Chondrocyte (in vitro differentiated cells): Measurements from ENCODE around the gene SHKBP1. TPM values are rescaled to one million over a fixed set of nuclear protein-coding genes. Genes with fewer than 3 reads are reported as not detected.

ENCODE experiments used
- DNase-seq: peaks from one replicate; pipeline ENCODE4 v3.0.0; 2021; ENCODE audit warnings: mixed read lengths, low spot score
- H3K27ac Mint-ChIP-seq: one replicate; pipeline ENCODE4 v1.8.0; 2021; ENCODE audit warnings: mild to moderate bottlenecking, moderate library complexity, mixed read lengths; ENCODE audit not compliant: unreplicated experiment
- H3K27me3 Mint-ChIP-seq: 2 replicates; pipeline ENCODE4 v1.8.0; 2021; ENCODE audit warnings: low read depth, mixed read lengths
- H3K36me3 Mint-ChIP-seq: 2 replicates; pipeline ENCODE4 v1.8.0; 2021; ENCODE audit warnings: low read depth, mixed read lengths
- H3K4me1 Mint-ChIP-seq: 2 replicates; pipeline ENCODE4 v1.8.0; 2021; ENCODE audit warnings: low read depth, mild to moderate bottlenecking, mixed read lengths
- H3K4me3 Mint-ChIP-seq: one replicate; pipeline ENCODE4 v1.8.0; 2021; ENCODE audit warnings: mild to moderate bottlenecking, moderate library complexity, mixed read lengths; ENCODE audit not compliant: unreplicated experiment
- H3K9me3 Mint-ChIP-seq: 2 replicates; pipeline ENCODE4 v1.8.0; 2021; ENCODE audit warnings: low read depth, mixed read lengths
- total RNA-seq: library from RNA; stranded (reverse); gene quantifications from 3 replicates; pipeline ENCODE4 v1.2.1, GENCODE V29; 2021
- TF ChIP-seq, protein P1 (sequence below): fragments of 200-600 bp; sonication (generic); IDR thresholded peaks from 2 replicates; pipeline ENCODE4 v1.5.0; 2021; ENCODE audit warnings: antibody characterized with exemption, mild to moderate bottlenecking, moderate library complexity

The SHKBP1 gene
- total RNA-seq, 1 donor from 2014 or later = 46.8 TPM

DNA sequence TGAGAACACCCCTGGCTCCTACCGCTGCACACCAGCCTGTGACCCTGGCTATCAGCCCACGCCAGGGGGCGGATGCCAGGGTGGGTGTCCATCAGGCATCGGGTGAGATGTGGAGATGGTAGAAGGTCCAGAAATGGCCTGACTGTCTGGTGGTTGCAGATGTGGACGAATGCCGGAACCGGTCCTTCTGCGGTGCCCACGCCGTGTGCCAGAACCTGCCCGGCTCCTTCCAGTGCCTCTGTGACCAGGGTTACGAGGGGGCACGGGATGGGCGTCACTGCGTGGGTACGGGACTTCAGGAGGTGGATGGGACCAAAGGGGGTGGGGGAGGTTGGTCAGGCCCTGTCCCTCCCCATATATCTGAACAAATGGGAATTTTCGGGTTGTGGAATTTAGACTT, 40.3 kb downstream of the SHKBP1 start:
- H3K27ac Mint-ChIP-seq = no peak overlapping the region
- DNase-seq = no peak
- TF ChIP-seq, protein P1, sequence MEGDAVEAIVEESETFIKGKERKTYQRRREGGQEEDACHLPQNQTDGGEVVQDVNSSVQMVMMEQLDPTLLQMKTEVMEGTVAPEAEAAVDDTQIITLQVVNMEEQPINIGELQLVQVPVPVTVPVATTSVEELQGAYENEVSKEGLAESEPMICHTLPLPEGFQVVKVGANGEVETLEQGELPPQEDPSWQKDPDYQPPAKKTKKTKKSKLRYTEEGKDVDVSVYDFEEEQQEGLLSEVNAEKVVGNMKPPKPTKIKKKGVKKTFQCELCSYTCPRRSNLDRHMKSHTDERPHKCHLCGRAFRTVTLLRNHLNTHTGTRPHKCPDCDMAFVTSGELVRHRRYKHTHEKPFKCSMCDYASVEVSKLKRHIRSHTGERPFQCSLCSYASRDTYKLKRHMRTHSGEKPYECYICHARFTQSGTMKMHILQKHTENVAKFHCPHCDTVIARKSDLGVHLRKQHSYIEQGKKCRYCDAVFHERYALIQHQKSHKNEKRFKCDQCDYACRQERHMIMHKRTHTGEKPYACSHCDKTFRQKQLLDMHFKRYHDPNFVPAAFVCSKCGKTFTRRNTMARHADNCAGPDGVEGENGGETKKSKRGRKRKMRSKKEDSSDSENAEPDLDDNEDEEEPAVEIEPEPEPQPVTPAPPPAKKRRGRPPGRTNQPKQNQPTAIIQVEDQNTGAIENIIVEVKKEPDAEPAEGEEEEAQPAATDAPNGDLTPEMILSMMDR = no peak
- no peaks in the 10 kb centered on the region for H3K9me3 Mint-ChIP-seq
- H3K27me3 Mint-ChIP-seq = no peaks in the 10 kb centered on the region
- H3K4me3 Mint-ChIP-seq = no peak overlapping the region
- peaks cover 14% of the 10 kb centered on the region for H3K36me3 Mint-ChIP-seq
- H3K4me1 Mint-ChIP-seq = peaks cover 18% of the 10 kb centered on the region

DNA sequence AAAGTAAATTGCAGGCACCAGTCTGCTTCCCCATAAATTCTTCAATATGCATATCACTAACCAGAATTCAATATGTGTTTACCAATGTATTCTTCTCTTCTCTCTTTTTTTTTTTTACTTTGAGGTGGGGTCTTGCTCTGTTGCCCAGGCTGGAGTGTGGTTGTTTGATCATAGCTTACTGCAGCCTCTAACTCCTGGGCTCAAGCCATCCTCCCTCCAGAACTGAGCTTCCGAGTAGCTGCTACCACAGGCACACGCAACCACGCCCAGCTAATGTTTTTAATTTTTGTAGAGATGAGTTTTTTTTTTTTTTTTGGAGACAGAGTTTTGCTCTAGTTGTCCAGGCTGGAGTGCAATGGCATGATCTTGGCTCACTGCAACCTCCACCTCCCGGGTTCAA, 41.3 kb downstream of the SHKBP1 start:
- peaks cover 25% of the 10 kb centered on the region for H3K4me1 Mint-ChIP-seq
- TF ChIP-seq, protein P1 = no peak
- H3K27me3 Mint-ChIP-seq = no peaks in the 10 kb centered on the region
- H3K27ac Mint-ChIP-seq = no peak overlapping the region
- H3K4me3 Mint-ChIP-seq = no peak overlapping the region
- no peaks in the 10 kb centered on the region for H3K9me3 Mint-ChIP-seq
- peaks cover 18% of the 10 kb centered on the region for H3K36me3 Mint-ChIP-seq
- DNase-seq = no peak

DNA sequence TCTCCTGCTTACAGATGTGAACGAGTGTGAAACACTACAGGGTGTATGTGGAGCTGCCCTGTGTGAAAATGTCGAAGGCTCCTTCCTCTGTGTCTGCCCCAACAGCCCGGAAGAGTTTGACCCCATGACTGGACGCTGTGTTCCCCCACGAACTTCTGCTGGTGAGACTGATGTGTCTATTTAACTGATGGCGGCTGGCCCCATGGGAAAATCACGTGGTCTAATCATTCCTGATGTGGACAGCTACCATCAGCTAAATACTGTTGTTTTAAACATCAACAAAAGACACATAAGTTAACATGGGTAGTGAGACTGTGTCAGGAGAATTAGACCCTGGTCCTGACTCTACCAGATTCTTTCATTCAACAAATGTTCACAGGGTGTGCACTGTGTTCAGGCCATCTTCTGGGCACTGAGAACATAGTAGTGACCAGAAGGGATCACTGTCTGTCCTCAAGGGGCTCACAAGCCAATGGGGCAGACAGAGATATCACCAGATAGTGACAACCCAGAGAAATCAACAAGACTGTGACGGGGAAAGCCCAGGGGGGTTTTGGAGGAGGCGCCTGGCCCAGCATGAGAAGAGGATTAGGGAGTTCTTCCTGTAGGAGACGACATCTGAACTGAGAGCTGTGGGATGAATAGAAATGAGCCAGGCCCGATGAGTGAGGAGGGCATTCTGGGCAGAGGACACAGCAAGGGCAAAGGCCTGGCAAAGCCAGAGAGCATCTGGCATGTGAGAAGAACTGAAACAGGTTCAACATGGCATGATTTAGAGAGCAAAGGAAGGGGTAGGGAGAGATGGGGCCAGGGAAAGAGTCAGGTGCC, 42.9 kb downstream of the SHKBP1 start:
- no peaks in the 10 kb centered on the region for H3K9me3 Mint-ChIP-seq
- no peak for DNase-seq
- peaks cover 20% of the 10 kb centered on the region for H3K36me3 Mint-ChIP-seq
- H3K27me3 Mint-ChIP-seq = no peaks in the 10 kb centered on the region
- H3K4me3 Mint-ChIP-seq = no peak overlapping the region
- peaks cover 36% of the 10 kb centered on the region for H3K4me1 Mint-ChIP-seq
- H3K27ac Mint-ChIP-seq = no peak overlapping the region
- TF ChIP-seq, protein P1 = no peak

DNA sequence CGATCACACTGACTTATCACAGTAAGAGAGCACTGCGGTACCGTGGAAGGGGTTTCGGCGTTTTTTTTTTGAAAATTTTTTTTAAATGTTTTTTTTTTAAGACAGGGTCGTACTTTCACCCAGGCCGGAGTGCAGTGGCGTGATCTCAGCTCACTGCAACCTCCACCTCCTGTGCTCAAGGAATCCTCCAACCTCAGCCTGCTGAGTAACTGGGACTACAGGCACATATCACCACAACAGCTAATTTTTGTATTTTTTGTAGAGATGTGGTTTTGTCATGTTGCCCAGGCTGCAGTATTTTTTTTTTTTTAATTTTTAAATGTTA, 43.5 kb downstream of the SHKBP1 start:
- DNase-seq = no peak
- Mint-ChIP-seq H3K27me3 (no peaks in the 10 kb centered on the region), H3K4me3 (no peak overlapping the region), H3K36me3 (peaks cover 23% of the 10 kb centered on the region), H3K4me1 (peaks cover 35% of the 10 kb centered on the region), H3K27ac (no peak overlapping the region), H3K9me3 (no peaks in the 10 kb centered on the region)
- TF ChIP-seq, protein P1 = no peak

DNA sequence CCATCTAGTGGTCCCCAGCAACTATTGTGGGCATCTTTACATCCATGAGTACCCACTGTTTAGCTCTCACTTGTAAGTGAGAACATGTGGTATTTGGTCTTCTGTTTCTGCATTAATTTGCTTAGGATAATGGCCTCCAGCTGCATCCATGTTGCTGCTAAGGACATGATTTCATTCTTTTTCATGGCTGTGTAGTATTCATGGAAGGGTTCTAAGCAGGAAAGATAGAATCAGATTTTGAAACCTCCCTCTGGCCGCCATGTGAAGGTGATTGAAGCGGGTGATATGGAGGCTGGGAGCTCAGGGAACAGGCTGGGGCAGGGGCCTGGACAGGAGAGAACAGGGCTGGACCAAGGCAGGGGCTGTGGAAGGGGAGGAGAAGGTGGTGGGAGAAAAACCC, 44.6 kb downstream of the SHKBP1 start:
- H3K27ac Mint-ChIP-seq = no peak overlapping the region
- TF ChIP-seq, protein P1 = no peak
- DNase-seq = no peak
- H3K36me3 Mint-ChIP-seq = peaks cover 31% of the 10 kb centered on the region
- peaks cover 35% of the 10 kb centered on the region for H3K4me1 Mint-ChIP-seq
- H3K4me3 Mint-ChIP-seq = no peak overlapping the region
- no peaks in the 10 kb centered on the region for H3K9me3 Mint-ChIP-seq
- no peaks in the 10 kb centered on the region for H3K27me3 Mint-ChIP-seq
